Upper lobe of left lung (tissue), 4 donors: Measurements from ENCODE around the gene NBR1.

Source experiments
- EP300 ChIP-seq, 4 donors: sonication (generic); formaldehyde crosslinking; IDR thresholded peaks; one replicate each; pipeline ENCODE4 v1.5.1; 2017; ENCODE audit warnings: antibody characterized with exemption in 4 of 4, control low read depth in 2 of 4
- POLR2A ChIP-seq, 4 donors: fragments of 450-650 bp; IDR thresholded peaks; one replicate each; pipeline ENCODE4 v1.5.1; 2016 to 2017; ENCODE audit warnings: antibody characterized with exemption in 4 of 4, mild to moderate bottlenecking in 2 of 4
- POLR2AphosphoS5 ChIP-seq, 2 donors: sonication (generic); formaldehyde crosslinking; IDR thresholded peaks; one replicate each; pipeline ENCODE4 v1.5.1; 2017; ENCODE audit warnings: antibody characterized with exemption in 2 of 2
- TF ChIP-seq, protein P1 (sequence below), 6 experiments: fragments of 450-650 bp in 4 of 6; fragments of 200-600 bp in 2 of 6; sonication (generic) in 2 of 6; IDR thresholded peaks; one replicate each; pipeline ENCODE4 v1.5.1; 2016 to 2019; ENCODE audit warnings: antibody characterized with exemption in 6 of 6

DNA sequence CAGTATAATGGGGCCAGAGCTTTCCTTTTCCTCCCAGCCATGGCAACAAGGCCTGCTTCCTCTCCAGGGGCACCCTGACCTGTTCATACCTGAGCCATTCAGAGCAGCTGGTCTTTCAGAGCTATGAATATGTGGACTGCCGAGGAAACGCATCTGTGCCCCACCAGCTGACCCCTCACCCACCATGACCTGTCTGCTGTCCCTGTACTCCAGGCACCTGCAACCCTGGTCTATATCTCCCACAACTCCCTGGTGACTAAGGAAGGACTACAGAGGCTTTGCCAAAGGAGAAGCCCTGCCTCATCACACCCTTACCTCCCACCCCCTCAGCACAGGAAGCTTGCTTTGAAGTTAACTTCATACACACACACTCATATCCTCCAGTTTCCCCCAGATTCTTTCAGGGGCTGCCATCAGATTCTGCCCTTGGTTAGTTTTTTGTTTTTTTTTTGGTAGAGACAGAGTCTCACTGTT is 46.6 kb downstream of the NBR1 start:
- TF ChIP-seq, protein P1, sequence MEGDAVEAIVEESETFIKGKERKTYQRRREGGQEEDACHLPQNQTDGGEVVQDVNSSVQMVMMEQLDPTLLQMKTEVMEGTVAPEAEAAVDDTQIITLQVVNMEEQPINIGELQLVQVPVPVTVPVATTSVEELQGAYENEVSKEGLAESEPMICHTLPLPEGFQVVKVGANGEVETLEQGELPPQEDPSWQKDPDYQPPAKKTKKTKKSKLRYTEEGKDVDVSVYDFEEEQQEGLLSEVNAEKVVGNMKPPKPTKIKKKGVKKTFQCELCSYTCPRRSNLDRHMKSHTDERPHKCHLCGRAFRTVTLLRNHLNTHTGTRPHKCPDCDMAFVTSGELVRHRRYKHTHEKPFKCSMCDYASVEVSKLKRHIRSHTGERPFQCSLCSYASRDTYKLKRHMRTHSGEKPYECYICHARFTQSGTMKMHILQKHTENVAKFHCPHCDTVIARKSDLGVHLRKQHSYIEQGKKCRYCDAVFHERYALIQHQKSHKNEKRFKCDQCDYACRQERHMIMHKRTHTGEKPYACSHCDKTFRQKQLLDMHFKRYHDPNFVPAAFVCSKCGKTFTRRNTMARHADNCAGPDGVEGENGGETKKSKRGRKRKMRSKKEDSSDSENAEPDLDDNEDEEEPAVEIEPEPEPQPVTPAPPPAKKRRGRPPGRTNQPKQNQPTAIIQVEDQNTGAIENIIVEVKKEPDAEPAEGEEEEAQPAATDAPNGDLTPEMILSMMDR (IDR thresholded peaks at IDR 0.05), result no peak
- TF ChIP-seq EP300 (IDR thresholded peaks at IDR 0.05) (no peak), POLR2A (IDR thresholded peaks at IDR 0.05) (no peak), POLR2AphosphoS5 (IDR thresholded peaks at IDR 0.05) (no peak)
